ENCODE results near the gene ZNF512. TPM values are rescaled to one million over a fixed set of nuclear protein-coding genes. Genes with fewer than 3 reads are reported as not detected.
A peak's percentile ranks its signal among the peaks of the same experiment; 100 is the strongest.

The ZNF512 gene
- total and polyA plus RNA-seq, 2 of the 13 experiments (the other 11 are each of a cell fraction or from before 2014, with no cell fraction given) = 29.8 to 31.0 TPM

GRCh38 chr2:27582695-27583389 lies at the start of gene ZNF512 (continued):
- TF ChIP-seq JUND (CRISPR knock-in tag; IDR thresholded peaks at IDR 0.05) = no peak
- no peak for TF ChIP-seq MAFF (IDR thresholded peaks at IDR 0.05; ENCODE audit: low read depth, low read length)
- no peak for TF ChIP-seq ZBTB7A (CRISPR knock-in tag; IDR thresholded peaks at IDR 0.05)
- peak; percentile 91 for TF ChIP-seq ARID4A (CRISPR knock-in tag; IDR thresholded peaks at IDR 0.05; ENCODE audit: borderline replicate concordance)
- no peak for TF ChIP-seq ZEB1 (IDR thresholded peaks at IDR 0.05; ENCODE audit: insufficient replicate concordance, low read depth)
- no peak; the same call in 1 of the 2 replicates for TF ChIP-seq SAFB2 (CRISPR knock-in tag; IDR thresholded peaks at IDR 0.05; ENCODE audit: borderline replicate concordance, low read depth)
- 0 out of 2 replicates have a peak, but pooled peaks have one; percentile 14 for TF ChIP-seq ZNF326 (CRISPR knock-in tag; IDR thresholded peaks at IDR 0.05; ENCODE audit: borderline replicate concordance)
- peak; percentile 57 for TF ChIP-seq TEAD3 (CRISPR knock-in tag; optimal IDR thresholded peaks at IDR 0.05; ENCODE audit: borderline replicate concordance)
- TF ChIP-seq PAX8 (CRISPR knock-in tag; IDR thresholded peaks at IDR 0.05; ENCODE audit: borderline replicate concordance) = peak; percentile 57; the same call in 1 of the 2 replicates
- TF ChIP-seq ZKSCAN5 (CRISPR knock-in tag; IDR thresholded peaks at IDR 0.05) = no peak
- TF ChIP-seq BRCA1 (CRISPR knock-in tag; IDR thresholded peaks at IDR 0.05) = no peak; the same call in 1 of the 2 replicates
- no peak for TF ChIP-seq ZNF503 (CRISPR knock-in tag; IDR thresholded peaks at IDR 0.05)
- peak; percentile 77 for TF ChIP-seq MYC (CRISPR knock-in tag; IDR thresholded peaks at IDR 0.05; ENCODE audit: borderline replicate concordance)
- peak; percentile 51; the same call in 1 of the 2 replicates for TF ChIP-seq MIXL1 (CRISPR knock-in tag; IDR thresholded peaks at IDR 0.05)
- TF ChIP-seq FOXA1 (IDR thresholded peaks at IDR 0.05) = no peak
- no peak for TF ChIP-seq FOXA1 (CRISPR knock-in tag; IDR thresholded peaks at IDR 0.05)
- no peak for TF ChIP-seq ZNF468 (CRISPR knock-in tag; IDR thresholded peaks at IDR 0.05)
- TF ChIP-seq NR2F6 (IDR thresholded peaks at IDR 0.05) = no peak
- peak; percentile 28; the same call in 1 of the 2 replicates for TF ChIP-seq NR2F6 (CRISPR knock-in tag; IDR thresholded peaks at IDR 0.05)
- TF ChIP-seq POLR2AphosphoS5 (IDR thresholded peaks at IDR 0.05; ENCODE audit: low read depth, low read length) = peak; percentile 94
- TF ChIP-seq ZFP37 (CRISPR knock-in tag; IDR thresholded peaks at IDR 0.05; ENCODE audit: borderline replicate concordance) = 0 out of 2 replicates have a peak, but pooled peaks have one; percentile 72
- no peak for TF ChIP-seq ZSCAN22 (CRISPR knock-in tag; IDR thresholded peaks at IDR 0.05)
- no peak for TF ChIP-seq NCOA5 (CRISPR knock-in tag; IDR thresholded peaks at IDR 0.05)
- TF ChIP-seq ADNP (CRISPR knock-in tag; IDR thresholded peaks at IDR 0.05) = no peak
- no peak for TF ChIP-seq ZNF652 (CRISPR knock-in tag; IDR thresholded peaks at IDR 0.05; ENCODE audit: borderline replicate concordance, low read depth)
- peak; percentile 91 for TF ChIP-seq KMT2A (CRISPR knock-in tag; IDR thresholded peaks at IDR 0.05)
- TF ChIP-seq ZBTB38 (CRISPR knock-in tag; IDR thresholded peaks at IDR 0.05) = peak; percentile 48; the same call in 1 of the 2 replicates
- TF ChIP-seq SMAD9 (CRISPR knock-in tag; IDR thresholded peaks at IDR 0.05) = no peak
- no peak; the same call in 1 of the 2 replicates for TF ChIP-seq ZNF44 (CRISPR knock-in tag; IDR thresholded peaks at IDR 0.05)
